Ovary (tissue), 9 donors: ENCODE measurements around the gene SEMA6A. TPM values are rescaled to one million over a fixed set of nuclear protein-coding genes. Genes with fewer than 3 reads are reported as not detected.

Experiments
- DNase-seq, 5 donors: peaks; one replicate each; pipeline ENCODE4 v3.0.0-alpha.2; 2019 to 2020
- H3K27ac ChIP-seq, 2 donors: fragments of 200-600 bp; one replicate each; pipeline versions ENCODE4 v1.5.1 to v1.8.0; 2019 to 2022
- H3K27me3 ChIP-seq: fragments of 200-600 bp; one replicate; pipeline ENCODE4 v1.8.0; 2022
- H3K36me3 ChIP-seq: fragments of 200-600 bp; sonication (generic); one replicate; pipeline ENCODE4 v1.5.1; 2019
- H3K4me1 ChIP-seq: one replicate; pipeline ENCODE4 v1.8.1; 2013; ENCODE audit warnings: mild to moderate bottlenecking, moderate library complexity; ENCODE audit not compliant: insufficient read depth
- H3K4me3 ChIP-seq: fragments of 200-600 bp; sonication (generic); one replicate; pipeline ENCODE4 v1.5.1; 2017
- H3K9me3 ChIP-seq, 2 donors: fragments of 200-600 bp in 1 of 2; sonication (generic) in 1 of 2; one replicate each; pipeline versions ENCODE4 v1.5.1 to v1.8.1; 2013 to 2019; ENCODE audit warnings: mild to moderate bottlenecking in 1 of 2, moderate library complexity in 1 of 2
- CTCF ChIP-seq, 3 donors: fragments of 450-650 bp in 2 of 3; fragments of 200-600 bp in 1 of 3; IDR thresholded peaks; one replicate each; pipeline versions ENCODE4 v1.5.1 to v1.8.0; 2016 to 2022; ENCODE audit warnings: antibody characterized with exemption in 3 of 3, mild to moderate bottlenecking in 1 of 3
- EP300 ChIP-seq: sonication (generic); formaldehyde crosslinking; IDR thresholded peaks from one replicate; pipeline ENCODE4 v1.6.1; 2017; ENCODE audit warnings: antibody characterized with exemption
- POLR2A ChIP-seq: fragments of 450-650 bp; IDR thresholded peaks from one replicate; pipeline ENCODE4 v1.6.1; 2017; ENCODE audit warnings: antibody characterized with exemption, mild to moderate bottlenecking, moderate library complexity
- WGBS, 3 donors: extraction: QIAGEN DNeasy Blood & Tissue Kit in 1 of 3; methylation state at CpG; one replicate each; pipeline versions ENCODE4 v1.1.5 to v1.1.7; 2013 to 2017; 5-methylcytosine and 5-hydroxymethylcytosine counted together
- intact Hi-C, 4 donors: fragments of 100-400 bp; cut with DNase I; formaldehyde crosslinking; loops; one replicate each; pipeline versions ENCODE4 v1.11.0 to v1.15.1; 2022 to 2023
- polyA plus RNA-seq, 2 donors: library from polyadenylated mRNA; stranded (reverse); fragments of 200-250 nt in 1 of 2; fragments of 350-450 nt in 1 of 2; fragmentation: Illumina TruSeq in 1 of 2; extraction: RNeasy Lipid Tissue Mini Kit (QIAGEN cat#74804) in 1 of 2; gene quantifications; one replicate each; pipeline ENCODE4 v1.2.3, GENCODE V29; 2013 to 2014
- total RNA-seq, 7 donors: library from RNA; depleted of rRNA in 2 of 7; stranded (reverse); fragments of >200 nt in 2 of 7; fragmentation: NEBNext Ultra II Directional in 3 of 7; extraction: Animal tissue kit (Norgen Biotek cat#: 25700) in 3 of 7; gene quantifications; one replicate each; pipeline versions ENCODE4 v1.1.0 to v1.2.4, GENCODE V29; 2016 to 2023
- donor health status: DM: no; HTN: no; CAD: no; lungs with moderate emphysema.
- donor health status: DM: no; HTN: no; CAD: no.
- donor health status: Bipolar disorder and iron deficiency.
- donor health status: DM: yes; HTN: yes; CAD: no.
- donor health status: DM: no; HTN: no; CAD: no.
- donor health status: DM: yes; HTN: yes; CAD: no.

The SEMA6A gene
- total and polyA plus RNA-seq, 9 donors, result 5.7 to 57.1 (median 26.3) TPM

GRCh38 chr5:116614603-116614920, 39.9 kb upstream of the SEMA6A start:
- Histone ChIP-seq H3K36me3 (no peaks in the 10 kb centered on the region), H3K9me3 (no peaks in the 10 kb centered on the region), H3K4me1 (no peaks in the 10 kb centered on the region), H3K27me3 (no peaks in the 10 kb centered on the region), H3K4me3 (no peak overlapping the region), H3K27ac (no peak overlapping the region)
- intact Hi-C loops, result no loop called here
- DNase-seq, result no peak
- WGBS, 3 donors, result 81 to 91% (median 87%) methylated on average over 5 of the region's 5 CpGs
- TF ChIP-seq POLR2A, result no peak
- TF ChIP-seq CTCF (IDR thresholded peaks at IDR 0.05), result no peak
- TF ChIP-seq EP300, result no peak

DNA sequence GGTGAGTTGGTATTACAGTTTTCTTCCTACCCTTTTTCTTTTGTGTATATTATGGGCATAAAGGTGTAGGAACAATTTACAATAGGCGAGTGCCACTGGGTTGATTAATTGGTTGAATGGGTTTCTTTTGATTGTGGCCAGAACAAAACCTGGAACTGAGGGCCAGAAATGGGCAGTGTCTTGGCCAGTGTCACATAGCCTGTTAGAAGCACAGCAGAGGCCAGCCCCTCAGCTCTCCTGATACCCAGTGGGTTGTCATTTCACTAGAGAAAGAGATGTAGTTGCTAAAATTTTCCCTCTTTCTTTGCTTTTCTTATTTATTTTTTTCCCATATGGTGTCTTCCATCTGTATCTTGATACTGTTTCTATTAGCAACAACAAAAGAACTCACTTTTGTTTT, 38.8 kb upstream of the SEMA6A start:
- DNase-seq, result no peak
- Histone ChIP-seq H3K36me3 (no peaks in the 10 kb centered on the region), H3K4me1 (no peaks in the 10 kb centered on the region), H3K9me3 (no peaks in the 10 kb centered on the region), H3K27me3 (no peaks in the 10 kb centered on the region), H3K27ac (no peak overlapping the region), H3K4me3 (no peak overlapping the region)
- WGBS, 3 donors, result 84 to 89% (median 87%) methylated on average over 1 of the region's 1 CpG
- TF ChIP-seq CTCF (IDR thresholded peaks at IDR 0.05), result no peak
- no peak for TF ChIP-seq EP300
- no peak for TF ChIP-seq POLR2A
- intact Hi-C loops, result no loop called here

DNA sequence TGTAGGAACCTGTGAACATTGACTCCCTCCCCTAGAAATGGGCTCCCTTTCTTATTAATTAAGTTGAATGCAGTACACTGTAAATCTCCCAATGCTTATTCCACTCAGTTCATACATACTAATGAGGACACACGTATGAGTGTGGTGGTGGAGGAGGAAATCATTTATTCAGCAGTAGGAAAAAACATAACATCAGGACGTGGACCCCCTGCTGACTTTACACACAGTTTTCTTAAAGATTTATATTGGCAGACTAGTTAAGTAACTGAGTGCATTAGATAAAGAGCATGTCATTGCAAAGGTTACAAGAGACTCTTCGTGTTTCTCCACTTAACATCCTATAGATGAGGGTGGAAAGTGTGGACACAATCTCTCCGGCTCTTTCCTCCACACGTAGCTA, 37.8 kb upstream of the SEMA6A start:
- no peaks in the 10 kb centered on the region for H3K27me3 ChIP-seq
- 87 to 92% (median 92%) methylated on average over 5 of the region's 5 CpGs for WGBS, 3 donors
- H3K4me3 ChIP-seq, result no peak overlapping the region
- no peak overlapping the region for H3K27ac ChIP-seq
- intact Hi-C loops, result no loop called here
- no peak for TF ChIP-seq EP300
- TF ChIP-seq CTCF (IDR thresholded peaks at IDR 0.05), result no peak
- no peak for TF ChIP-seq POLR2A
- no peaks in the 10 kb centered on the region for H3K9me3 ChIP-seq
- no peaks in the 10 kb centered on the region for H3K36me3 ChIP-seq
- no peak for DNase-seq
- no peaks in the 10 kb centered on the region for H3K4me1 ChIP-seq

DNA sequence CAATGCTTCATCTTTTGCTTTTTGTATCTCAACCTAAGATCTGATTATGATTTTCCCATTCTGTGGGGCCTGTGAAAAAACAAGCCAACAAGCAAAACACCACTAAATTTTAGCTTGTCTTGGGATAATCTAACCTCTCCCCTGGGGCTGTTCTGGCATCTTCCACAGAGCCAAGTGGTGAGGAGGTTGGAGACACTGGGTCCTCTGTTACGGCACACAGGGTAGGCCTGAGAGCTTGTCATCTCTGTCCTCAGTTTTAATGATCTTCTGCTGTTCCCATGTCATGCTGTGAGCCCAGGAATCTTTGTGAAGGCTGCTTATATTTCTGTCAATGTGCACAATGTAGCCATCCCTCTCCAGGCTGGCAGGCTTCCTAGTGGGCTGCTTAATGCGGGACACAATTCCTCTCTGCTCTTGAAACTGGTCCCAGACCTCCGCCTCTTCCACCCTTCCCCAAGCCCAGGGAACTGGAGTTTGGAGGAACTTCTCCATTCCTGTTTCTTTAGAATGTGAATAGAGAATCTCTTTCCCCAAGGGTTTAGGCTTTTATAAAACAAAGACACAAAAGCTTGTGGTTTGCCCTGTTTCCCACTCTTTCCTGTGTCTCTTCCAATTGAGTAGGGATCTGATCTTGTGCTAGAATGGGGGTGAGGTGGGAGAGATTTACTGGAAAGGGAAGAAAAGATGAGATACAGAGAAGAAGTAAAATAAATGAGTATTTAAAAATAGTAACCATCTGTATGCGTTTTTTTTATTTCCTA, 30.9 kb upstream of the SEMA6A start:
- intact Hi-C loops, result no loop called here
- DNase-seq, result no peak

More for the DNA sequence above, 30.9 kb upstream of the SEMA6A start:
- Histone ChIP-seq H3K27ac (no peak overlapping the region), H3K4me3 (no peak overlapping the region), H3K9me3 (no peaks in the 10 kb centered on the region), H3K27me3 (no peaks in the 10 kb centered on the region), H3K4me1 (peaks cover 1% of the 10 kb centered on the region), H3K36me3 (no peaks in the 10 kb centered on the region)
- WGBS, 3 donors, result 48 to 56% (median 49%) methylated on average over 4 of the region's 4 CpGs
- TF ChIP-seq CTCF (IDR thresholded peaks at IDR 0.05), result no peak
- no peak for TF ChIP-seq EP300
- no peak for TF ChIP-seq POLR2A
